ENCODE measurements around the gene EHBP1.

The EHBP1 gene

GRCh38 chr2:62705007-62705829, at the start of gene EHBP1:
Gene EHBP1 (plus strand): TSS chr2:62705713. CDS start chr2:62707192, 1,479 bp downstream.
- DNase-seq: peak; percentile 100

GRCh38 chr2:62657783-62658182, 47.7 kb upstream of the EHBP1 start:
- DNase-seq: peak; percentile 71

GRCh38 chr2:62658891-62659290, 46.6 kb upstream of the EHBP1 start:
- DNase-seq: no peak

GRCh38 chr2:62660087-62660486, 45.4 kb upstream of the EHBP1 start:
- no peak for DNase-seq

GRCh38 chr2:62660582-62661262, 44.8 kb upstream of the EHBP1 start:
- peak; percentile 39 for DNase-seq

- DNase-seq: no peak
Measured at GRCh38 chr2:62661263-62661635, 44.3 kb upstream of the EHBP1 start.

GRCh38 chr2:62662131-62662530, 43.4 kb upstream of the EHBP1 start:
- DNase-seq: no peak

- DNase-seq: no peak
Measured at GRCh38 chr2:62662554-62662953, 43.0 kb upstream of the EHBP1 start.

GRCh38 chr2:62663411-62663810, 42.1 kb upstream of the EHBP1 start:
- no peak for DNase-seq

GRCh38 chr2:62663920-62664795, 41.4 kb upstream of the EHBP1 start:
- DNase-seq: no peak

- DNase-seq: no peak
Measured at GRCh38 chr2:62665446-62665845, 40.1 kb upstream of the EHBP1 start.

GRCh38 chr2:62669180-62669579, 36.3 kb upstream of the EHBP1 start:
- no peak for DNase-seq

GRCh38 chr2:62672601-62673000, 32.9 kb upstream of the EHBP1 start:
- DNase-seq: no peak

GRCh38 chr2:62675062-62675461, 30.5 kb upstream of the EHBP1 start:
- DNase-seq: no peak

GRCh38 chr2:62685256-62685655, 20.3 kb upstream of the EHBP1 start:
- no peak for DNase-seq

GRCh38 chr2:62686012-62686685, 19.4 kb upstream of the EHBP1 start:
- DNase-seq: no peak

GRCh38 chr2:62687636-62688035, 17.9 kb upstream of the EHBP1 start:
- no peak for DNase-seq

- DNase-seq: no peak
Measured at GRCh38 chr2:62688771-62689170, 16.7 kb upstream of the EHBP1 start.

- no peak for DNase-seq
Measured at GRCh38 chr2:62691186-62691585, 14.3 kb upstream of the EHBP1 start.

GRCh38 chr2:62692225-62692624, 13.3 kb upstream of the EHBP1 start:
- no peak for DNase-seq

- no peak for DNase-seq
Measured at GRCh38 chr2:62698653-62699052, 6.9 kb upstream of the EHBP1 start.

- DNase-seq: no peak
Measured at GRCh38 chr2:62704654-62705006, 883 bp upstream of the EHBP1 start.

All from MV-4-11 (cell line).